A673 (cell line): ENCODE results near the gene SLC46A1. TPM values are rescaled to one million over a fixed set of nuclear protein-coding genes. Genes with fewer than 3 reads are reported as not detected.

Experiments
- BruUV-seq: library from RNA; stranded (reverse); fragments of 400-500 nt; replicated peaks from 2 replicates; lab custom pipeline; 2021; lab: Mats Ljungman, UMichigan
- CTCF ChIA-PET: fragments of 300-600 bp; sonication (Branson Sonifier 250); formaldehyde crosslinking; loops from one replicate; lab custom pipeline; 2022; ENCODE audit warnings: antibody characterized with exemption; lab: Charles Lee
- POLR2A ChIA-PET: fragments of 300-600 bp; sonication (Branson Sonifier 250); formaldehyde crosslinking; loops from one replicate; lab custom pipeline; 2022; ENCODE audit warnings: antibody characterized with exemption; ENCODE audit not compliant: low non-redundant PET; lab: Charles Lee
- DNase-seq: peaks from one replicate; pipeline ENCODE4 v3.0.0-alpha.2; 2015; ENCODE audit warnings: low spot score
- H3K27ac ChIP-seq: fragments of 200-600 bp; sonication (generic); 2 replicates; pipeline ENCODE4 v1.5.1; 2016; ENCODE audit warnings: mixed run types, low read depth, mild to moderate bottlenecking, mixed read lengths, antibody characterized with exemption, low read length; ENCODE audit not compliant: poor library complexity, severe bottlenecking
- H3K27me3 ChIP-seq: fragments of 200-600 bp; sonication (generic); replicated peaks from 2 replicates; pipeline ENCODE4 v1.6.1; 2017; ENCODE audit warnings: mixed run types, low read depth, mild to moderate bottlenecking, mixed read lengths, antibody characterized with exemption, low read length; ENCODE audit not compliant: insufficient read depth, poor library complexity
- H3K36me3 ChIP-seq: fragments of 200-600 bp; sonication (generic); 2 replicates; pipeline ENCODE4 v1.6.1; 2016; ENCODE audit warnings: mixed run types, mild to moderate bottlenecking, mixed read lengths, antibody characterized with exemption, low read length; ENCODE audit not compliant: insufficient read depth, poor library complexity, severe bottlenecking
- H3K4me1 ChIP-seq: fragments of 200-600 bp; sonication (generic); 2 replicates; pipeline ENCODE4 v1.6.1; 2017; ENCODE audit warnings: mixed run types, mild to moderate bottlenecking, mixed read lengths, antibody characterized with exemption, low read length; ENCODE audit not compliant: insufficient read depth, poor library complexity, severe bottlenecking
- H3K4me3 ChIP-seq: fragments of 200-600 bp; sonication (generic); 2 replicates; pipeline ENCODE4 v1.5.1; 2016; ENCODE audit warnings: low read depth, mixed run types, mild to moderate bottlenecking, mixed read lengths, low read length; ENCODE audit not compliant: poor library complexity, severe bottlenecking
- H3K9me3 ChIP-seq: fragments of 200-600 bp; sonication (generic); 2 replicates; pipeline ENCODE4 v1.6.1; 2016; ENCODE audit warnings: mixed run types, low read depth, mild to moderate bottlenecking, mixed read lengths, antibody characterized with exemption, low read length; ENCODE audit not compliant: poor library complexity, severe bottlenecking
- EZH2 ChIP-seq: fragments of 200-600 bp; sonication (generic); IDR thresholded peaks from 2 replicates; pipeline ENCODE4 v1.6.1; 2017; ENCODE audit warnings: borderline replicate concordance, low read depth, mild to moderate bottlenecking, mixed read lengths, antibody characterized with exemption, low read length; ENCODE audit not compliant: poor library complexity, severe bottlenecking
- intact Hi-C: fragments of 100-400 bp; cut with micrococcal nuclease; formaldehyde crosslinking; loops from one replicate; pipeline ENCODE4 v1.10.0; 2022; ENCODE audit not compliant: unreplicated experiment
- total RNA-seq: library from RNA; stranded (reverse); gene quantifications from 2 replicates; pipeline ENCODE4 v1.2.3, GENCODE V29; 2021
- TF ChIP-seq, protein P1 (sequence below): fragments of 300-800, 200-600 bp; sonication (generic); conservative IDR thresholded peaks from 2 replicates; pipeline ENCODE4 v1.5.1; 2017; ENCODE audit warnings: low read depth, mild to moderate bottlenecking, antibody characterized with exemption, low read length, moderate library complexity, mixed read lengths

Gene SLC46A1
- total RNA-seq, 1 experiment from 2014 or later, result 4.4 TPM

DNA sequence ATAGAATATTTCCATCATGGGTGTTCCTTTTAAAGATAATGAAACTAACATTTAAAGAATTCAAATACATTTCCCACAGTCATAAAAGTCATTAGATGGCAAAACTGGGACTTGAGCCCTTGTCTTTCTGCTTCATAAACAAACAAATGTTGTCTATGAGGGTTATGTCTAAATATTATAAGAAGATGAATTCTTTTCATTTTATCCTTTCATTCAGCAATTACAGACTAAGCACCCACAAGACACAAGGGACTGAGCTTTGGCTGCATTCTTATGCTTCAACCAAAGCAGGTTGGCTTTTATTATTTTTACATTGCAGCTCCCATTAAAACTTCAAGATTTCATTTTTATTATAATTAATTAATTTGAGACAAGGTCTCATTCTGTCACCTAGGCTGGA lies 19.6 kb downstream of the SLC46A1 start:
- intact Hi-C loops, result no loop called here
- ChIA-PET CTCF (no interaction called here), POLR2A (no interaction called here)
- no peaks in the 10 kb centered on the region for H3K9me3 ChIP-seq
- H3K27me3 ChIP-seq, result no peaks in the 10 kb centered on the region
- BruUV-seq, result no TSS peak
- H3K36me3 ChIP-seq, result peaks cover 25% of the 10 kb centered on the region
- no peak overlapping the region for H3K4me3 ChIP-seq
- H3K27ac ChIP-seq, result no peak overlapping the region
- no peak for DNase-seq
- TF ChIP-seq, protein P1, sequence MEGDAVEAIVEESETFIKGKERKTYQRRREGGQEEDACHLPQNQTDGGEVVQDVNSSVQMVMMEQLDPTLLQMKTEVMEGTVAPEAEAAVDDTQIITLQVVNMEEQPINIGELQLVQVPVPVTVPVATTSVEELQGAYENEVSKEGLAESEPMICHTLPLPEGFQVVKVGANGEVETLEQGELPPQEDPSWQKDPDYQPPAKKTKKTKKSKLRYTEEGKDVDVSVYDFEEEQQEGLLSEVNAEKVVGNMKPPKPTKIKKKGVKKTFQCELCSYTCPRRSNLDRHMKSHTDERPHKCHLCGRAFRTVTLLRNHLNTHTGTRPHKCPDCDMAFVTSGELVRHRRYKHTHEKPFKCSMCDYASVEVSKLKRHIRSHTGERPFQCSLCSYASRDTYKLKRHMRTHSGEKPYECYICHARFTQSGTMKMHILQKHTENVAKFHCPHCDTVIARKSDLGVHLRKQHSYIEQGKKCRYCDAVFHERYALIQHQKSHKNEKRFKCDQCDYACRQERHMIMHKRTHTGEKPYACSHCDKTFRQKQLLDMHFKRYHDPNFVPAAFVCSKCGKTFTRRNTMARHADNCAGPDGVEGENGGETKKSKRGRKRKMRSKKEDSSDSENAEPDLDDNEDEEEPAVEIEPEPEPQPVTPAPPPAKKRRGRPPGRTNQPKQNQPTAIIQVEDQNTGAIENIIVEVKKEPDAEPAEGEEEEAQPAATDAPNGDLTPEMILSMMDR, result no peak
- no peak for TF ChIP-seq EZH2
- H3K4me1 ChIP-seq, result no peaks in the 10 kb centered on the region

DNA sequence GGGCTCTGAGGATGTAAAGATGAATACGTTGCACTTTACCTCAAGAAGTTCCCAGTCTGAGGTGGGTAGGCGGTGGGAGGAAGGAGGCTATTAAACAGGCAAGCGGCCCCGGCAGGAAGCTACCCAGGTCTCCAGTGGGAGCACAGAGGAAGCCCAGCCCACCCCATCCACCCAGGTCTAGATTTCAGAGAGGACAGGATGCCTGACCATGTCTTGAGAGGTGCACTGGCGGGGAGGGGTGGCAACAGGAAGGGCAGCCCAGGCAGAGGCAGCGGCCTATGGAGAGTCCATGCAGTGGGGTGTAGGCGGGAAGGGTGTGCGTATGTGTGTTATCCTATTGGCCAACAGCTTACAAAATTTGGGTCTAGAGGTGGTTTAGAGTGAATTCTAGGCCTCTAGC lies 20.6 kb downstream of the SLC46A1 start:
- Histone ChIP-seq H3K4me1 (no peaks in the 10 kb centered on the region), H3K27ac (no peak overlapping the region), H3K4me3 (no peak overlapping the region), H3K27me3 (no peaks in the 10 kb centered on the region), H3K36me3 (peaks cover 20% of the 10 kb centered on the region), H3K9me3 (no peaks in the 10 kb centered on the region)
- CTCF ChIA-PET, result no interaction called here
- no peak for DNase-seq
- no TSS peak for BruUV-seq
- no peak for TF ChIP-seq EZH2
- TF ChIP-seq, protein P1, result no peak
- POLR2A ChIA-PET, result no interaction called here
- intact Hi-C loops, result no loop called here

DNA sequence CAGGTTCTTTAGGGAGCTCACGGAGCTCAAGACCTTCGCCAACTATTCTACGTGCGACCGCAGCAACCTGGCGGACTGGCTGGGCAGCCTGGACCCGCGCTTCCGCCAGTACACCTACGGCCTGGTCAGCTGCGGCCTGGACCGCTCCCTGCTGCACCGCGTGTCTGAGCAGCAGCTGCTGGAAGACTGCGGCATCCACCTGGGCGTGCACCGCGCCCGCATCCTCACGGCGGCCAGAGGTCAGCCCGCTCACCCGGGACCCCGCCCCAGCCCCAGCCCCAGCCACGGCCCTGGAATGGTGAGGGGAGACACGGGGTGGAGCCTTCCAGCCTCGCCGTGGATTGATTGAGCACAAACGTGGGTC lies 21.0 kb downstream of the SLC46A1 start:
- no peak for DNase-seq
- Histone ChIP-seq H3K4me1 (no peaks in the 10 kb centered on the region), H3K4me3 (no peak overlapping the region), H3K27ac (no peak overlapping the region), H3K9me3 (no peaks in the 10 kb centered on the region), H3K27me3 (no peaks in the 10 kb centered on the region), H3K36me3 (peaks cover 16% of the 10 kb centered on the region)
- BruUV-seq, result no TSS peak
- ChIA-PET CTCF (no interaction called here), POLR2A (no interaction called here)
- intact Hi-C loops, result no loop called here
- no peak for TF ChIP-seq EZH2
- TF ChIP-seq, protein P1, result no peak
